ENCODE data around the gene DPP6. TPM values are rescaled to one million over a fixed set of nuclear protein-coding genes. Genes with fewer than 3 reads are reported as not detected.
"Not testable (repeated sequence)": the region's sequence is repeated elsewhere in the genome, so short reads cannot be mapped to it uniquely, and the experiment has no call there.

DPP6 gene
- total RNA-seq, 4 donors from 2014 or later, result 0.38 TPM; not detected in 2

DNA sequence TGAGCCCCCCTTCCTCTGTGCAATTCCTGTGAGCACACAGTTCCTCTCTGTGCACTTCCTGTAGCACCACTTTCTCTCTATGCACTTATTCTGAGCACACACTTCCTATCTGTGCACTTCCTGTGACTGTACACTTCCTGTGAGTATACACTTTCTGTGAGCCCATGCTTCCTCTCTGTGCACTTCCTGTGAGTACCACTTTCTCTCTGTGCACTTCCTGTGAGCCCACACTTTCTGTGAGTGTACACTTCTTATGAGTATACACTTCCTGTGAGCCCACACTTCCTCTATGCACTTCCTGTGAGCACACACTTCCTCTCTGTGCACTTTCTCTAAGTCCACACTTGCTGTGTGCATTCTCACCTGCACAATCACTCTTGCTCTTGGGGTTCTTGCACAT is 83.4 kb downstream of the DPP6 start:
- H3K27me3 ChIP-seq; DNase-seq; H3K36me3 ChIP-seq; H3K4me3 ChIP-seq; H3K27ac ChIP-seq; H3K9me3 ChIP-seq; intact Hi-C loops (cut with DNase I); H3K4me1 ChIP-seq: not testable (repeated sequence)

DNA sequence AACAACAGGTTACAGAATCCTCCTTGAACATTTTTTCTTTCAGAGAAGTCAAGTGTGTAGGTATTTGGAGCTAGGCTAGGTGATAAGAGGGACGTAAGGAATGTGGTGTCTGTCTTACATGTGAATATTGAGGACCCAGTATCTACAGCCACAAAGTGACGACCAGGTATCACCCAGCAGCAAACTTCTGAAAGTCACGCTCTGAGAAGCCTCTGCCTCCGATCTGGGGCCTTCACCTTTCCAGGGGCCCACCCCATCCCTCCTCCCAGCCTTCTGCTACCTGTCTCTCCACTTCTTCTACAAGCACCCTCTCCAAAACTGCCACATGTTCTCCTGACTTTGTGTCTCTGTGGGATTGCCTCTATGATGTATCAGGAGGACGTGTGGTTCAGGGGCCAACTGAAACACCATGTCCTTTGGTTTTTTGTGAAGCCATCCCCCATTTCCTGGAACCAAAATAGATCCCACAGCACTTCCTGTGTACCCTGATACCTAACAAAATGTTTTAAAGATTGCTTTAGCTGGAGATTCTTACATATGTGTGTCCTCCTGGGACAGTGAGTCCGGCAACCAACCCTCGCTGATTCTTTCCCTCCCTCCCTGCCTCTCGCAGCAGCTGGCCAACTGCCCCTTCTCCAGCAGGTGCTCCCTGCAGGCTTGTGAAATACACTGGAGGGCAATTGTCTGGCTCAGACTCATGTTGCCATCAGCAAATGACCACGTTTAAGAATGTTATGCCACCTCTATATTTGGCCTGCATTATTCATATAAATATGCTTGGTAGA is 93.9 kb downstream of the DPP6 start:
- H3K9me3 ChIP-seq; intact Hi-C loops (cut with DNase I); H3K4me1 ChIP-seq; H3K36me3 ChIP-seq; H3K4me3 ChIP-seq; H3K27ac ChIP-seq; DNase-seq; H3K27me3 ChIP-seq: not testable (repeated sequence)
- 63 to 100% methylated on average over 3 to 5 of the region's 9 CpGs for WGBS, 2 donors

DNA sequence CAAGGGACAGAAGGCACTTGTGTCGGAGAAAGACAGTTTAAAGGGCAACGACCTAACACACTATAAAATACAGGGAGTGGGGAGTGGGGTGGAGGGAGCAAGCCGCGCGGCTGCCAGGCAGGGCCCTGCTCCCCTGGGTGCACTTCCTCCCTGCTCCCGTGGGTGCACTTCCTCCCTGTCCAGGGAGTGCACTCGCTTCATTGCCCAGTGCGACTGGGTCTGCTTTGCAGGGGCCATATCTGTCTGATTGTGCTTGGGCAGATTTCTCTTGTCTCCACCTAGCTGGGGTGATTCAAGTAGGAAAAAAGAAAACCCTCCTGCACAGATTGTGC is 94.5 kb downstream of the DPP6 start:
- H3K4me1 ChIP-seq; H3K9me3 ChIP-seq; H3K27ac ChIP-seq; DNase-seq; H3K4me3 ChIP-seq; H3K27me3 ChIP-seq; intact Hi-C loops (cut with DNase I); H3K36me3 ChIP-seq: not testable (repeated sequence)
- WGBS, 2 donors, result no CpG with 5 or more reads among the region's 8 CpGs

DNA sequence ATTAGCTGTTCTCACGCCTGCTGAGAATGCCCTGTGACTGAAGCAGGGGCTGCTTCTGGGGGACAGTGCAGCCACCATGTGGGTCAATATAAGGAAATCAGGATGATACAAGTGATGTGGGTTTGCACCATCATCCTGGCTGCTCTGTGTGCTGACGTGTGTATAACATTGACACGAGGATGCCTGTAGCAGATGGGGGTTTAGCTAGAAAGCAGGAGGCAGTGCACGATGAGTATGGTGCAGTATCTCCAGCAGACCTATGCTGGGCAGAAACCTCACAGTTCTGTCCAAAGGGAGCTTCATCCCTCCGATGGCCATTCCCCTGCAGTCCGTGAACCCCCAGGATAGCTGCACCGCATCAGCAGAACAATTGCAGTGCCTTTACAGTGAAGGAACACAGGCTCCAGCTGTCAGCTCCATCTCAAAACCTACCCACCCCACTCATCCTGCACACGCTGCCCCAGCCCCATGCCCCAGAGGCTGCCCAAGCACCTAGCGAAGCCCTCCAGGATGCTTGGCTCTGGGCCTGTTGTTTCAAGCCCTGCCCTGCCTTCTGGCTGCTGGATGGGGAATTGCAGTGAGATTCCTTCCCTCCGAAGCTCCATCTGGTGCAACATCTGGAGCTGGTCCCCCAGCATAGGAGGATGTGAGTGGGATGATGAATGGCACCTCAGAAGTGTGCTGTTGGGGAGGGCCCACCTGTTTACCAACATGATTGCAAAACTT is 96.8 kb downstream of the DPP6 start:
- H3K4me1 ChIP-seq; intact Hi-C loops (cut with DNase I); DNase-seq; H3K27me3 ChIP-seq; H3K36me3 ChIP-seq; H3K4me3 ChIP-seq; H3K27ac ChIP-seq; H3K9me3 ChIP-seq: not testable (repeated sequence)
- 66 to 81% methylated on average over 5 to 6 of the region's 10 CpGs for WGBS, 2 donors

DNA sequence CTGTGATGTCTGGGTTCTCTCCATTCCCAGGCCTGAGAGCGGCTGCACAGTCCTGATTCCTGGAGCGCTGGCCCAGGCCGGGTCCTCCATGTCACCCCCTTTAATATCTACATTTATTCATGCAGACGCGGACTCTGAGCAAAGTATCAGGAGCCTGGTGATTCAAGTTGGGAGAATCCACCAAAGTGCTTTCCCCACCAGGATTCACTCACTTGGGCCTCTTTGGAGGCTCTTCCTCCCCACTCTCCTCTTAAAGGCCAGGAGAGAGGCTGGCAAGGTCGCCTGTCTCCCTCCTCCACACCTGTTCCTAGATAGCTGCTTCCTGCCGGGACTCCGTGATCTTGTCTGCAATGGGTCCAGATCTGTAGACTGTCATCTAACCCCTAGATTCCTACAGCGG is 98.5 kb downstream of the DPP6 start:
- DNase-seq; H3K27ac ChIP-seq; H3K27me3 ChIP-seq; H3K9me3 ChIP-seq; H3K4me3 ChIP-seq; H3K4me1 ChIP-seq; H3K36me3 ChIP-seq; intact Hi-C loops (cut with DNase I): not testable (repeated sequence)
- WGBS, 2 donors, result 84 to 86% methylated on average over 9 of the region's 9 CpGs

DNA sequence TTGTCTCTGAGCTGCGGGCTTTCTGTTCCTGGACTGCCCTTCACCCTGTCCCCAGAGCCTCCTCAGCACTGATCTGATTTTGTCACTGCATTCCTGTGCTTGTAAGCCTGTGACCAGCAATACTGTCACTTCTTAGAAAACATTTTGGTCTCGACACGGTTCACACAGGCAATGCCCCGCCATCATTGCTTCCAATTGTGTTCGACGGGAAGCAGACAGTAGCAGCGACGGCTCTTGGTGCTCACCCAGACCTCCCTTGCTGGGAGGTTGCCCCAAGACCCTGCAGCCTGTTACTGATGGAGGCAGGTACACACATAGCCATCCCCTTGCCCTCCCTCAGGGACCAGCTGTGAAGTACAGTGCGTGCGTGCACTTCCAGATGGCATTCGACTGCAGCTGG is 99.1 kb downstream of the DPP6 start:
- H3K27me3 ChIP-seq; H3K27ac ChIP-seq; intact Hi-C loops (cut with DNase I); H3K4me3 ChIP-seq; H3K9me3 ChIP-seq; DNase-seq; H3K4me1 ChIP-seq; H3K36me3 ChIP-seq: not testable (repeated sequence)
- 81 to 90% methylated on average over 7 to 8 of the region's 11 CpGs for WGBS, 2 donors

DNA sequence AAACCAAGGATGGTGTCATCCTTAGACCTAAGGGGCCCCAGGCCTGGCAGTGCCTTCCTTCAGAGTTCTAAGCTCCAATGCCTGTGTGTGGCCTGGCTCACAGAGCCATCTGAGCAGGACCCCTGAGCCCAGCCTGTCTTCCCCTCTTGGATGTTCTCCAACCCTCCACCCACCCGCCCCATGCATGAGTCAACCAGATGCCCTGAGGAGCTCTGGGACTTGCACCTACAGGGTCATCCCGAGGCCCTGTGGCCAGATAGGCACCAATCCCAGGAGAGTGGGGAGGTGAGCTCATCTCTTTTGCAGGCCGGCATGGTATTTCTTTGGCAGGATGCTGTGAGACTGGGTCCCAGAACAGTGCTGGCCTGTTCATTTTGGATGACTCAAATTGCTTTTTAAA is 103.7 kb downstream of the DPP6 start:
- H3K9me3 ChIP-seq; H3K27me3 ChIP-seq; DNase-seq; H3K27ac ChIP-seq; H3K36me3 ChIP-seq; H3K4me1 ChIP-seq; H3K4me3 ChIP-seq; intact Hi-C loops (cut with DNase I): not testable (repeated sequence)
- no CpG with 5 or more reads among the region's 3 CpGs for WGBS, 2 donors

DNA sequence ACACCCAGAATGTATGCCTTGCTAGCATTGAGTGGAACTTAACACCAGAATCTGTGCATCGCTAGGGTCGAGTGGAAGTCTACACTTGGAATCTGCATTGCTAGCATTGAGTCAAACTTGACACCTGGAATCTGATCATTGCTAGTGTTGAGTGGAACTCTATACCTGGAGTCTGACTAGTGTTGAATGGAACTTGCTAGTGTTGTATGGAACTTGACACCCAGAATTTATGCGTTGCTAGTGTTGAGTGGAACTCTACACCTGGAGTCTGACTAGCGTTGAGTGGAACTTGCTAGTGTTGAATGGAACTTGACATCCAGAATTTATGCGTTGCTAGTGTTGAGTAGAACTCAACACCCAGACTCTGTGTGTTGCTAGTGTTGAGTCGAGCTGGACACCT is 110.7 kb downstream of the DPP6 start:
- 71 to 73% methylated on average over 3 of the region's 6 CpGs for WGBS, 2 donors

DNA sequence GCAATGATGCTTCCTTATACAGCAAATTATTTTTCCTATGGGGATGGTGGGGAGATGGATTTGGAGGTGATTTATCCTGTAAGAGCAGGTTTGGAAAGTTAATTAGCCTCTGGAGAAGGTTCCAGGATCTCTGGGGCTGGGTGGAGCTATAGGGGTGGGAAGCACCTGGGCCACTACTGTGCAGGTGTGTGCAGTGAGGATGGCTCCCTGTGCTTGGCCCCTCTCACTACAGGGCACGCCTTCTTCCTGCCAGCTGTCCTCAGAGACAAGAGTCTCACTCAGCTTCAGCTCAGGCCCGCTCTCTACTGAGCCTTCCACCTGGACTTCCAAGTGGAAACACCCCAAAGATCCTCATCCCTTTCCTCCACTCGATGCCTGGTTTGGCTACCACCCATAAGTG is 111.4 kb downstream of the DPP6 start:
- whole genome bisulfite sequencing, 2 donors, result 50% methylated on average over 1 of the region's 3 CpGs; no CpG with 5 or more reads in 1 of the 2 donors
- intact Hi-C loops (cut with DNase I); H3K27me3 ChIP-seq; H3K36me3 ChIP-seq; DNase-seq; H3K9me3 ChIP-seq; H3K4me3 ChIP-seq; H3K27ac ChIP-seq; H3K4me1 ChIP-seq: not testable (repeated sequence)

More for the DNA sequence above, 110.7 kb downstream of the DPP6 start:
- H3K9me3 ChIP-seq; DNase-seq; H3K27me3 ChIP-seq; H3K4me1 ChIP-seq; intact Hi-C loops (cut with DNase I); H3K27ac ChIP-seq; H3K4me3 ChIP-seq; H3K36me3 ChIP-seq: not testable (repeated sequence)

DNA sequence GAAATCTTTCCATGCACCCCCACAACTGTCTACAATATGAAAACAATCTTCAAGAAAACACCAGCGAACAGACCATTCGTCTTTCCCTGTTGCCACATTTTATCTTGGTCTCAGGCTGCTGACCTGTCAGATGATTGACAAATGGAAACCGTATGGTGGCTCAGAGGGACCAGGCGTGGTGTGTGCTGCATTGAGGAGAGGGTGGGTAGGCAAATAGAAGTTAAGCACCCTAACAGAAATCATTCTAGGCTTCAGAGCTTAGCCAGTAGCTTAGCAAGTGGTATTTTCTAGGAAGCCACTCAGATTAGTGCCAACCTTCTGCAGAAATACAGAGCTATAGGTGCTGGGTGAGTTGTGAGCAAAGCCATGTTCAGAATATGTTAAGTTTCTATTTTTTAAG is 114.9 kb downstream of the DPP6 start:
- H3K27me3 ChIP-seq, result no peaks in the 10 kb centered on the region
- H3K9me3 ChIP-seq, result no peaks in the 10 kb centered on the region
- DNase-seq, result no peak
- TF ChIP-seq, protein P1, sequence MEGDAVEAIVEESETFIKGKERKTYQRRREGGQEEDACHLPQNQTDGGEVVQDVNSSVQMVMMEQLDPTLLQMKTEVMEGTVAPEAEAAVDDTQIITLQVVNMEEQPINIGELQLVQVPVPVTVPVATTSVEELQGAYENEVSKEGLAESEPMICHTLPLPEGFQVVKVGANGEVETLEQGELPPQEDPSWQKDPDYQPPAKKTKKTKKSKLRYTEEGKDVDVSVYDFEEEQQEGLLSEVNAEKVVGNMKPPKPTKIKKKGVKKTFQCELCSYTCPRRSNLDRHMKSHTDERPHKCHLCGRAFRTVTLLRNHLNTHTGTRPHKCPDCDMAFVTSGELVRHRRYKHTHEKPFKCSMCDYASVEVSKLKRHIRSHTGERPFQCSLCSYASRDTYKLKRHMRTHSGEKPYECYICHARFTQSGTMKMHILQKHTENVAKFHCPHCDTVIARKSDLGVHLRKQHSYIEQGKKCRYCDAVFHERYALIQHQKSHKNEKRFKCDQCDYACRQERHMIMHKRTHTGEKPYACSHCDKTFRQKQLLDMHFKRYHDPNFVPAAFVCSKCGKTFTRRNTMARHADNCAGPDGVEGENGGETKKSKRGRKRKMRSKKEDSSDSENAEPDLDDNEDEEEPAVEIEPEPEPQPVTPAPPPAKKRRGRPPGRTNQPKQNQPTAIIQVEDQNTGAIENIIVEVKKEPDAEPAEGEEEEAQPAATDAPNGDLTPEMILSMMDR (IDR thresholded peaks at IDR 0.05), result no peak
- no peak for TF ChIP-seq POLR2A (IDR thresholded peaks at IDR 0.05)
- intact Hi-C loops (cut with DNase I), result no loop called here
- H3K4me3 ChIP-seq, result no peak overlapping the region
- no peaks in the 10 kb centered on the region for H3K4me1 ChIP-seq
- no peaks in the 10 kb centered on the region for H3K36me3 ChIP-seq
- 8% methylated on average over 4 of the region's 4 CpGs; no CpG with 5 or more reads in 1 of the 2 donors for WGBS, 2 donors
- H3K27ac ChIP-seq, result no peak overlapping the region
